Pulmonary artery endothelial cell (primary cell): ENCODE data around the gene ALK. TPM values are rescaled to one million over a fixed set of nuclear protein-coding genes. Genes with fewer than 3 reads are reported as not detected.
"Not testable (repeated sequence)": the region's sequence is repeated elsewhere in the genome, so short reads cannot be mapped to it uniquely, and the experiment has no call there.

ENCODE experiments used
- DNase-seq: peaks from one replicate; pipeline ENCODE4 v3.0.0-alpha.2; 2011; ENCODE audit warnings: low read depth, low spot score
- total RNA-seq: library from RNA; depleted of rRNA; stranded (reverse); fragments of >200 nt; gene quantifications from 2 replicates; pipeline ENCODE4 v1.2.3, GENCODE V29; 2014

ALK gene
- total RNA-seq, 1 donor from 2014 or later, result not detected

- DNase-seq, result no peak
Measured at GRCh38 chr2:29841386-29842004, 79.9 kb downstream of the ALK start.

GRCh38 chr2:29839306-29839705, 82.1 kb downstream of the ALK start:
- no peak for DNase-seq

GRCh38 chr2:29837925-29838324, 83.5 kb downstream of the ALK start:
- no peak for DNase-seq

GRCh38 chr2:29834624-29835023, 86.8 kb downstream of the ALK start:
- DNase-seq, result no peak

- DNase-seq, result no peak
Measured at GRCh38 chr2:29834036-29834540, 87.3 kb downstream of the ALK start.

- no peak for DNase-seq
Measured at GRCh38 chr2:29831560-29831959, 89.8 kb downstream of the ALK start.

- DNase-seq, result no peak
Measured at GRCh38 chr2:29829841-29830240, 91.5 kb downstream of the ALK start.

- DNase-seq, result not testable (repeated sequence)
Measured at GRCh38 chr2:29824145-29824544, 97.2 kb downstream of the ALK start.

- no peak for DNase-seq
Measured at GRCh38 chr2:29821591-29821990, 99.8 kb downstream of the ALK start.

- DNase-seq, result no peak
Measured at GRCh38 chr2:29819570-29819969, 101.8 kb downstream of the ALK start.

GRCh38 chr2:29817801-29818680, 103.3 kb downstream of the ALK start:
- no peak for DNase-seq

- no peak for DNase-seq
Measured at GRCh38 chr2:29817299-29817698, 104.1 kb downstream of the ALK start.

GRCh38 chr2:29816651-29817050, 104.7 kb downstream of the ALK start:
- no peak for DNase-seq

- DNase-seq, result no peak
Measured at GRCh38 chr2:29811378-29811777, 110.0 kb downstream of the ALK start.

GRCh38 chr2:29810956-29811355, 110.4 kb downstream of the ALK start:
- no peak for DNase-seq

GRCh38 chr2:29808321-29808720, 113.1 kb downstream of the ALK start:
- DNase-seq, result no peak

- DNase-seq, result no peak
Measured at GRCh38 chr2:29807082-29807481, 114.3 kb downstream of the ALK start.

GRCh38 chr2:29806461-29806860, 114.9 kb downstream of the ALK start:
- DNase-seq, result no peak

GRCh38 chr2:29804671-29805070, 116.7 kb downstream of the ALK start:
- no peak for DNase-seq

- DNase-seq, result no peak
Measured at GRCh38 chr2:29803537-29803936, 117.8 kb downstream of the ALK start.

- DNase-seq, result no peak
Measured at GRCh38 chr2:29802986-29803385, 118.4 kb downstream of the ALK start.

- DNase-seq, result no peak
Measured at GRCh38 chr2:29799628-29800027, 121.8 kb downstream of the ALK start.

GRCh38 chr2:29797916-29798315, 123.5 kb downstream of the ALK start:
- no peak for DNase-seq
